Panc1 (cell line): ENCODE measurements around the gene ADARB1. TPM values are rescaled to one million over a fixed set of nuclear protein-coding genes. Genes with fewer than 3 reads are reported as not detected.

Source experiments
- ATAC-seq: fragments of 200-7000 bp; cut with Tn5 transposase; 2 replicates; pipeline ENCODE4 v1.9.1; 2020; ENCODE audit warnings: mild to moderate bottlenecking, moderate library complexity
- BruUV-seq: library from RNA; stranded (reverse); fragments of 400-500 nt; replicated peaks from 2 replicates; lab custom pipeline; 2021; lab: Mats Ljungman, UMichigan
- CTCF ChIA-PET: fragments of 300-600 bp; sonication (Branson Sonifier 250); formaldehyde crosslinking; loops from one replicate; lab custom pipeline; 2022; ENCODE audit warnings: antibody characterized with exemption; lab: Charles Lee
- POLR2A ChIA-PET: fragments of 300-600 bp; sonication (Branson Sonifier 250); formaldehyde crosslinking; loops from one replicate; lab custom pipeline; 2022; ENCODE audit warnings: antibody characterized with exemption; lab: Charles Lee
- DNase-seq: peaks from one replicate; pipeline ENCODE4 v3.0.0-alpha.2; 2010; ENCODE audit warnings: low read depth, low spot score
- H3K27ac ChIP-seq: 2 replicates; pipeline ENCODE4 v1.5.1; 2011; ENCODE audit warnings: mild to moderate bottlenecking, low read length, inconsistent platforms
- H3K27me3 ChIP-seq: fragments of 200-500 bp; sonication (Bioruptor generic); 2 replicates; pipeline ENCODE4 v1.6.0; 2014; ENCODE audit warnings: low read length, inconsistent platforms; ENCODE audit not compliant: control insufficient read depth, insufficient read depth
- H3K36me3 ChIP-seq: fragments of 200-500 bp; sonication (Bioruptor generic); 2 replicates; pipeline ENCODE4 v1.5.1; 2014; ENCODE audit warnings: inconsistent platforms, mild to moderate bottlenecking, low read length, moderate library complexity; ENCODE audit not compliant: control insufficient read depth, insufficient read depth
- H3K4me1 ChIP-seq: 2 replicates; pipeline ENCODE4 v1.5.1; 2011; ENCODE audit warnings: inconsistent platforms, mild to moderate bottlenecking, low read length, moderate library complexity; ENCODE audit not compliant: control insufficient read depth, insufficient read depth
- H3K4me3 ChIP-seq, 2 experiments: 2 replicates each; pipeline ENCODE4 v1.5.1; 2011 to 2012; ENCODE audit warnings: low read depth in 2 of 2, low read length in 2 of 2, mild to moderate bottlenecking in 2 of 2, inconsistent platforms in 1 of 2, moderate library complexity in 1 of 2
- H3K9me3 ChIP-seq: fragments of 200-500 bp; sonication (Bioruptor generic); 2 replicates; pipeline ENCODE4 v1.5.1; 2014; ENCODE audit warnings: low read depth, mild to moderate bottlenecking, inconsistent platforms, low read length, moderate library complexity; ENCODE audit not compliant: control insufficient read depth, insufficient read depth
- POLR2AphosphoS5 ChIP-seq: IDR thresholded peaks from 2 replicates; pipeline ENCODE4 v1.6.1; 2012; ENCODE audit warnings: mild to moderate bottlenecking, low read depth, low read length, moderate library complexity
- SIN3A ChIP-seq: IDR thresholded peaks from 2 replicates; pipeline ENCODE4 v1.6.1; 2012; ENCODE audit warnings: low read depth, mild to moderate bottlenecking, low read length, moderate library complexity, borderline replicate concordance; ENCODE audit not compliant: insufficient read depth
- TCF7L2 ChIP-seq: IDR thresholded peaks from 2 replicates; pipeline ENCODE4 v1.6.1; 2011; ENCODE audit warnings: mild to moderate bottlenecking, low read depth, low read length, inconsistent platforms
- in situ Hi-C: cut with HindIII; loops from 2 replicates; pipeline ENCODE4 v1.10.0; 2016; ENCODE audit warnings: low sequenced_read_pairs, low pct_unique_long_range_greater_than_20kb
- intact Hi-C: fragments of 100-400 bp; cut with micrococcal nuclease; formaldehyde crosslinking; loops from one replicate; pipeline ENCODE4 v1.10.0; 2022; ENCODE audit not compliant: unreplicated experiment
- total RNA-seq: library from RNA; stranded (reverse); gene quantifications from one replicate; pipeline ENCODE4 v1.2.1, GENCODE V29; 2021; ENCODE audit not compliant: unreplicated experiment
- TF ChIP-seq, protein P1 (sequence below), 2 experiments: IDR thresholded peaks; 2 replicates each; pipeline ENCODE4 v1.6.1; 2011 to 2012; ENCODE audit warnings: low read depth in 2 of 2, control low read depth in 1 of 2, low read length in 1 of 2, mild to moderate bottlenecking in 1 of 2, moderate library complexity in 1 of 2; ENCODE audit not compliant: insufficient read depth in 1 of 2
- TF ChIP-seq, protein P2 (sequence below): fragments of 450-650 bp; IDR thresholded peaks from 2 replicates; pipeline ENCODE4 v1.5.1; 2017; ENCODE audit warnings: mild to moderate bottlenecking

The ADARB1 gene
- total RNA-seq, 1 experiment from 2014 or later: 15.0 TPM

DNA sequence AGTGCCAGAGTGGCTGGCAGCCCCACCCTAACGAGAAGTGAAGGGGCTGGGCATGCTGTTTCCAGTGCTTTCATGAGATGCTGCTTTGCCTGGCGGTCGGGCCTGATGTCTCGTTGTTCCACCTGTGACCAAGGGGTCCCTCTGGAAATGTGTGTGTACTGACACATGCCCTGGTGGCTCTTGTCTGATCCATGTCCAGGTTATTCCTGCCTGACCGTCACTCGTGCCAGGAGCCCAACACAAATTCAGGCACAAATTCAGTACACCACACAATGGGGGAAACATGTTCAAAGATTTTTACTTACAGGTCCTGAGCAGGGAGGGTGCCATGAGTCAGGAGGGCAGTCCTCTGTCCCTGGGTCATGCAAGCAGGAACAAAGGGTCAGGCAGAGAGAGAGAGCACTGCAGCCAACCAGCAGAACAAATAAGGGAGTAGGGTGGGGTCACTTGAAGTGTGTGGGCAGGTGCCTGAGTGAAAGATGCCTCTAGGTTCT lies 76.3 kb downstream of the ADARB1 start:
- in situ Hi-C loops (no loop called here), intact Hi-C loops (no loop called here)
- H3K27ac ChIP-seq: no peak overlapping the region
- H3K36me3 ChIP-seq: no peaks in the 10 kb centered on the region
- DNase-seq: no peak
- no peaks in the 10 kb centered on the region for H3K4me1 ChIP-seq
- no peaks in the 10 kb centered on the region for H3K9me3 ChIP-seq
- no peak overlapping the region for H3K4me3 ChIP-seq
- ChIA-PET POLR2A (no interaction called here), CTCF (no interaction called here)
- ATAC-seq: no peak
- BruUV-seq: no TSS peak
- no peaks in the 10 kb centered on the region for H3K27me3 ChIP-seq
- TF ChIP-seq POLR2AphosphoS5 (no peak), TCF7L2 (no peak), SIN3A (no peak)
- TF ChIP-seq, protein P1, sequence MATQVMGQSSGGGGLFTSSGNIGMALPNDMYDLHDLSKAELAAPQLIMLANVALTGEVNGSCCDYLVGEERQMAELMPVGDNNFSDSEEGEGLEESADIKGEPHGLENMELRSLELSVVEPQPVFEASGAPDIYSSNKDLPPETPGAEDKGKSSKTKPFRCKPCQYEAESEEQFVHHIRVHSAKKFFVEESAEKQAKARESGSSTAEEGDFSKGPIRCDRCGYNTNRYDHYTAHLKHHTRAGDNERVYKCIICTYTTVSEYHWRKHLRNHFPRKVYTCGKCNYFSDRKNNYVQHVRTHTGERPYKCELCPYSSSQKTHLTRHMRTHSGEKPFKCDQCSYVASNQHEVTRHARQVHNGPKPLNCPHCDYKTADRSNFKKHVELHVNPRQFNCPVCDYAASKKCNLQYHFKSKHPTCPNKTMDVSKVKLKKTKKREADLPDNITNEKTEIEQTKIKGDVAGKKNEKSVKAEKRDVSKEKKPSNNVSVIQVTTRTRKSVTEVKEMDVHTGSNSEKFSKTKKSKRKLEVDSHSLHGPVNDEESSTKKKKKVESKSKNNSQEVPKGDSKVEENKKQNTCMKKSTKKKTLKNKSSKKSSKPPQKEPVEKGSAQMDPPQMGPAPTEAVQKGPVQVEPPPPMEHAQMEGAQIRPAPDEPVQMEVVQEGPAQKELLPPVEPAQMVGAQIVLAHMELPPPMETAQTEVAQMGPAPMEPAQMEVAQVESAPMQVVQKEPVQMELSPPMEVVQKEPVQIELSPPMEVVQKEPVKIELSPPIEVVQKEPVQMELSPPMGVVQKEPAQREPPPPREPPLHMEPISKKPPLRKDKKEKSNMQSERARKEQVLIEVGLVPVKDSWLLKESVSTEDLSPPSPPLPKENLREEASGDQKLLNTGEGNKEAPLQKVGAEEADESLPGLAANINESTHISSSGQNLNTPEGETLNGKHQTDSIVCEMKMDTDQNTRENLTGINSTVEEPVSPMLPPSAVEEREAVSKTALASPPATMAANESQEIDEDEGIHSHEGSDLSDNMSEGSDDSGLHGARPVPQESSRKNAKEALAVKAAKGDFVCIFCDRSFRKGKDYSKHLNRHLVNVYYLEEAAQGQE (IDR thresholded peaks at IDR 0.05; ENCODE audit: insufficient read depth in 1 of 2, low read depth in 2 of 2, low read length in 1 of 2): no peak
- TF ChIP-seq, protein P2, sequence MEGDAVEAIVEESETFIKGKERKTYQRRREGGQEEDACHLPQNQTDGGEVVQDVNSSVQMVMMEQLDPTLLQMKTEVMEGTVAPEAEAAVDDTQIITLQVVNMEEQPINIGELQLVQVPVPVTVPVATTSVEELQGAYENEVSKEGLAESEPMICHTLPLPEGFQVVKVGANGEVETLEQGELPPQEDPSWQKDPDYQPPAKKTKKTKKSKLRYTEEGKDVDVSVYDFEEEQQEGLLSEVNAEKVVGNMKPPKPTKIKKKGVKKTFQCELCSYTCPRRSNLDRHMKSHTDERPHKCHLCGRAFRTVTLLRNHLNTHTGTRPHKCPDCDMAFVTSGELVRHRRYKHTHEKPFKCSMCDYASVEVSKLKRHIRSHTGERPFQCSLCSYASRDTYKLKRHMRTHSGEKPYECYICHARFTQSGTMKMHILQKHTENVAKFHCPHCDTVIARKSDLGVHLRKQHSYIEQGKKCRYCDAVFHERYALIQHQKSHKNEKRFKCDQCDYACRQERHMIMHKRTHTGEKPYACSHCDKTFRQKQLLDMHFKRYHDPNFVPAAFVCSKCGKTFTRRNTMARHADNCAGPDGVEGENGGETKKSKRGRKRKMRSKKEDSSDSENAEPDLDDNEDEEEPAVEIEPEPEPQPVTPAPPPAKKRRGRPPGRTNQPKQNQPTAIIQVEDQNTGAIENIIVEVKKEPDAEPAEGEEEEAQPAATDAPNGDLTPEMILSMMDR: no peak

DNA sequence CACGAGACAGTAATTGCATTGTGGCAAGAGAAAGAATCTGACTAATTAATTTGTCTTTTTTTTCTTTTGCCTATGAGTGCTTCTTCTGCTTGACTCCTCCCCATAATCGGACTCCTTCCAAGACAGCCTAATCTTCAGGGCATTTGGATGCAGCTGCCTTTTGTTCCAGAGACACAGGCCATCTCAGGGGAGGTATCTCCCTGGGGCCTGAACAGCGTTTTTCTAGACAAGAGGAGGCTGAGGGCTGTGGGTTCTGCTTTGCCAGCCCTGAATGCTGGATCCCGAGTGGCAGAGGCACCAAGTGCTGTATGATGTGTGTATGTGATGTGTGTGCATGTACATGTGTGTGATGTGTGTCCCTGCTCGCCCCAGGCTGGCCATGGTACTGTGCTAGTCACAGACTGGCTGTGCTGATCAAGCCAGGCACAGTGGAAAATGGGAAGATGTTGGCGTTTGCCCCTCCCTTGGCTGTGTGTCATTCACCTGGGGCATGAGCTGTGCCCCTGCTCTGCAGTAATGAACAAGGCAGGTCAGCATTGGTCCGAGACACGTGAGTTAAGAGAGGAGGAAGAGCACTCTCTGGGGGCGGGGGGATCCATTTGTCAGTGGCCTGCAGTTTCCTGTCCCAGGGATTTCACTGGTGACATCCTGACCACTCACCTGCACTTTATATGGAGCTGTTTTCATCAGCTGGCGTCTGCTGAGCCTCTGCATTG lies 77.2 kb downstream of the ADARB1 start:
- ChIA-PET POLR2A (no interaction called here), CTCF (no interaction called here)
- TF ChIP-seq, protein P1 (IDR thresholded peaks at IDR 0.05; ENCODE audit: insufficient read depth in 1 of 2, low read depth in 2 of 2, low read length in 1 of 2): no peak
- no peak for TF ChIP-seq SIN3A
- no peak for TF ChIP-seq POLR2AphosphoS5
- TF ChIP-seq, protein P2: no peak
- no peaks in the 10 kb centered on the region for H3K4me1 ChIP-seq
- intact Hi-C loops: no loop called here
- no peak overlapping the region for H3K27ac ChIP-seq
- DNase-seq: no peak
- no peak overlapping the region for H3K4me3 ChIP-seq
- H3K27me3 ChIP-seq: no peaks in the 10 kb centered on the region
- no peaks in the 10 kb centered on the region for H3K36me3 ChIP-seq
- no TSS peak for BruUV-seq
- in situ Hi-C loops: no loop called here
- H3K9me3 ChIP-seq: no peaks in the 10 kb centered on the region
- no peak for ATAC-seq
